ENCODE data around the gene OAS2.
A peak's percentile ranks its signal among the peaks of the same experiment; 100 is the strongest.
"Not testable (repeated sequence)": the region's sequence is repeated elsewhere in the genome, so short reads cannot be mapped to it uniquely, and the experiment has no call there.

The OAS2 gene

DNA sequence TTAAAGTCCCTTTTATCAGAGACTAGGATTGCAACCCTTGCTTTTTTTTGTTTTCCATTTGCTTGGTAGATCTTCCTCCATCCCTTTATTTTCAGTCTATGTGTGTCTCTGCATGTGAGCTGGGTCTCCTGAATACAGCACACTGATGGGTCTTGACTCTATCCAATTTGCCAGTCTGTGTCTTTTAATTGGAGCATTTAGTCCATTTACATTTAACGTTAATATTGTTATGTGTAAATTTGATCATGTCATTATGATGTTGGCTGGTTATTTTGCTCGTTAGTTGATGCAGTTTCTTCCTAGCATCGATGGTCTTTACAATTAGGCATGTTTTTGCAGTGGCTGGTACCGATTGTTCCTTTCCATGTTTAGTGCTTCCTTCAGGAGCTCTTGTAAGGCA, 21.2 kb upstream of the OAS2 start:
- not testable (repeated sequence) for DNase-seq

DNA sequence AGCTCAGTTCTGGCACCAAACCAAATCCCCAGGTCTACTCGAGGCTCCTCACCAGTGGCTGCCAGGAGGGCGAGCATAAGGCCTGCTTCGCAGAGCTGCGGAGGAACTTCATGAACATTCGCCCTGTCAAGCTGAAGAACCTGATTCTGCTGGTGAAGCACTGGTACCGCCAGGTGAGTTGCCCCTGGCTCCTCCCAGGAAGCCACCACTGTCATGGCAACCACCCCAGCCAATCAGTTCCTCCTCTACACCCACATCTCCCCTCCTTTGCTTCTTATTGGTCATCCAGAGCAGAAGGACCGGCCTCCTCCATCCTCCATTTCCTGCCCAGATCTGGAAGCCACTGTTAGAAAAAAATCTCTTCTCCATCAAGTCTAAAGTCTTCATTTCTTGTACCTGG, 17.2 kb upstream of the OAS2 start:
- DNase-seq, result peak in 1 of 5 experiments; percentile 24

DNA sequence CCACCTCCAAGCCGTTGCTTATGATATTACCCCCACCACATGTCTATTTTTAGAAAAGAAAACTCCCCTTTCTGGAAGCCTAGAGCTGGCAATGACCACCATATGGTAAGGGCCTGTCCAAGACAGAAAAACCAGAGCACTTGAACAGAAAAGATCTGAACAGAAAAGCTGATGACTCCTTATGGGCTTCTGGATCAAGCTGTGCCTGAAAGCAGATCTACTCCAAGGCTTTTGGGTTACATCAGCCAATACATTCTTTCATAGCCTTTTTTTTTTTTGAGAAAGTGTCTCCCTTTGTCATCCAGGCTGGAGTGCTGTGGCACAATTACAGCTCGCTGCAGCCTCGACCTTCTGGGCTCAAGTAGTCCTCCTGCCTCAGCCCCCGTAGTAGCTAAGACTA, 16.8 kb upstream of the OAS2 start:
- no peak for DNase-seq

DNA sequence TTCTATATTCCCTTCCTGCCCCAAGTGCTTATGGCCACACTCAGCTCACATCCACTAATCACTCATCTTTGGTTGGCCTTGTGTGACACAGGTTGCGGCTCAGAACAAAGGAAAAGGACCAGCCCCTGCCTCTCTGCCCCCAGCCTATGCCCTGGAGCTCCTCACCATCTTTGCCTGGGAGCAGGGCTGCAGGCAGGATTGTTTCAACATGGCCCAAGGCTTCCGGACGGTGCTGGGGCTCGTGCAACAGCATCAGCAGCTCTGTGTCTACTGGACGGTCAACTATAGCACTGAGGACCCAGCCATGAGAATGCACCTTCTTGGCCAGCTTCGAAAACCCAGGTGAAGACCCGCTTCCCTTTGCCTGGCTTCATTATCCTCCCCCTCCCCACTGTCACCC, 15.8 kb upstream of the OAS2 start:
- DNase-seq, result no peak

DNA sequence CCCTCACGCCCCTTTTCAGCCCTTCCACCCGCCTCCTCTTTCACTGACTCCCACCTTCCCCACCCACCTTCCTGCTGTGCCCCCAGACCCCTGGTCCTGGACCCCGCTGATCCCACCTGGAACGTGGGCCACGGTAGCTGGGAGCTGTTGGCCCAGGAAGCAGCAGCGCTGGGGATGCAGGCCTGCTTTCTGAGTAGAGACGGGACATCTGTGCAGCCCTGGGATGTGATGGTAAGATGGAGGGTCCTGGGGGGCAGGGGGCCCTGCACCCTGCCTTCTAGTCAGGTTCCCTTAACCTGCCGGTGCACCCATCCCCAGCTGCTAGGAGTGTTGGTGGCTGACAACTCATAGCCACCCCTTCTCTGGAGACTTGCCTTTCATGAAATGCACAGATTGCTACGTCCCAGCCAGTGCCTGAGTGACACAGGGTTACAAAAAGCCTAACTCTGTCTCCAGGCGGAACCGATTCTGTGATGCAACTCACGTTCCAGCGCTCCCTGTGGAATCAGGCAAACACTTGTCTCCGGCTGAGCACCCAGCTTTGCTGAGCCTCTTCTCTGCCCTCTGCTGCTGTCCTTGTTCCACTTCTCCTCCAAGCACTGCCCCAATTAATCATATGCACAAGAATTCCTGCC, 15.0 kb upstream of the OAS2 start:
- DNase-seq, result no peak

DNA sequence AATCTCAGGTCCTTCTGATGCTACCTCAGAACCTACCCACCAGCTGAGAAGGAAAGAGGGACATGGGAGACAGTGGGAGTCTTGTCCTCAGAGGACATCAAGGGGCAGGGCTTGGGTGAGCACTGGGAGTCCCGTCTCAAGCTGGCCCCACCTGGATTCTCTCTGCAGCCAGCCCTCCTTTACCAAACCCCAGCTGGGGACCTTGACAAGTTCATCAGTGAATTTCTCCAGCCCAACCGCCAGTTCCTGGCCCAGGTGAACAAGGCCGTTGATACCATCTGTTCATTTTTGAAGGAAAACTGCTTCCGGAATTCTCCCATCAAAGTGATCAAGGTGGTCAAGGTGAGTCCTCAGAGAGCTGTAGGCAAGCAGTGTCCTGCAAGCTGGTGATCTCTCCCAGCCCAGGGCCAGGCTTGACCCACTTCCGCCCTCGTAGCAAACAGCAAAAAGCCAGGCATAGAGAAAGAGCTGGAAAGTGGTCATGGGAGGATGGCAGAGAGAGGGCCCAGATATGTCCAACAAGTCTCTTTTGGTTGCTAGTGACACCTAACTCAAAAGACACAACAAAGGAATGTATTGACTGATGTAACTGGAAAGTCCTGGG, 14.2 kb upstream of the OAS2 start:
- no peak for DNase-seq

DNA sequence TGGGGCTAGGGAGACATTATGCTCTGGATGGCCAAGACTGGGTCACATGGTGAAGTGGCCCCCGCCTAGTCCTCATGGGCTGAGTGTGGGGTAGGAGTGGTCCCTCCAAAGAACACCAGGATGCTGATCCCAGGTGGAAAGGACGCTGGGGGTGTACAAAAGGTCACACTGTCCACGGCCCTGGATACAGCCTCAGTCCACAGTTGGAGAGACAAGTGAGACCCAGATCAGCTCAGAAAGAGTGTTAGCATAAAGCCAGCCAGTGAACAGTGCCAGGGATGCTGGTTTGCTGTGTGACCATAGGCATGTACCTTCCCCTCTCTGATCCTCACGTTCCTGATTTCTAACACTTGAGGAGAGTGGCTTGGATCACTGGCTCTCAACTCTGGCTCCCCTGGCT, 13.4 kb upstream of the OAS2 start:
- no peak for DNase-seq

DNA sequence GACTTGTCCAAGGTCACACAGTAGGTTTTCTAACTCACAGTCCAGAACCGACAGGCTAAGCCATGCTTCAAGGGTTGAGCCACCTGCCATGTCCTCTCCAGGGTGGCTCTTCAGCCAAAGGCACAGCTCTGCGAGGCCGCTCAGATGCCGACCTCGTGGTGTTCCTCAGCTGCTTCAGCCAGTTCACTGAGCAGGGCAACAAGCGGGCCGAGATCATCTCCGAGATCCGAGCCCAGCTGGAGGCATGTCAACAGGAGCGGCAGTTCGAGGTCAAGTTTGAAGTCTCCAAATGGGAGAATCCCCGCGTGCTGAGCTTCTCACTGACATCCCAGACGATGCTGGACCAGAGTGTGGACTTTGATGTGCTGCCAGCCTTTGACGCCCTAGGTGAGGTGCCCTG, 12.7 kb upstream of the OAS2 start:
- DNase-seq, result no peak

DNA sequence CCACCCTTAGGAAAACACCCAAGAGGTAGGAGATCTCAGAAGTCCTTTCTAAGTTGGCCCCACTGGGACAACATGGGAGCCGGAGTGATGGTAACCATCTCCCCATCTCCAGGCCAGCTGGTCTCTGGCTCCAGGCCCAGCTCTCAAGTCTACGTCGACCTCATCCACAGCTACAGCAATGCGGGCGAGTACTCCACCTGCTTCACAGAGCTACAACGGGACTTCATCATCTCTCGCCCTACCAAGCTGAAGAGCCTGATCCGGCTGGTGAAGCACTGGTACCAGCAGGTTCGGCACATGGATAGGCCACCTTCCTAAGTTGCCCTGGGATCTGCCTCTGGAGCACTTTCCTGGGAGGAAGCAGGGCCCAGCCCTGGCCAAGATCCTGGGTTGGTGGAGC, 11.0 kb upstream of the OAS2 start:
- no peak for DNase-seq

DNA sequence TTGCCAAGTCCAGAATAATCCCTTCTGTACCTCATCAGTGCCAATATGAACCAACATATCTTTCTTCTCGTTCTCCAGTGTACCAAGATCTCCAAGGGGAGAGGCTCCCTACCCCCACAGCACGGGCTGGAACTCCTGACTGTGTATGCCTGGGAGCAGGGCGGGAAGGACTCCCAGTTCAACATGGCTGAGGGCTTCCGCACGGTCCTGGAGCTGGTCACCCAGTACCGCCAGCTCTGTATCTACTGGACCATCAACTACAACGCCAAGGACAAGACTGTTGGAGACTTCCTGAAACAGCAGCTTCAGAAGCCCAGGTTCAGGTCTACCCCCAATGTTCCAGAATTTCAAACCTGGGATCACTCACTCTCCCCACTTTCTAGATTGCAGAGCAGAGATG, 10.5 kb upstream of the OAS2 start:
- DNase-seq, result no peak

DNA sequence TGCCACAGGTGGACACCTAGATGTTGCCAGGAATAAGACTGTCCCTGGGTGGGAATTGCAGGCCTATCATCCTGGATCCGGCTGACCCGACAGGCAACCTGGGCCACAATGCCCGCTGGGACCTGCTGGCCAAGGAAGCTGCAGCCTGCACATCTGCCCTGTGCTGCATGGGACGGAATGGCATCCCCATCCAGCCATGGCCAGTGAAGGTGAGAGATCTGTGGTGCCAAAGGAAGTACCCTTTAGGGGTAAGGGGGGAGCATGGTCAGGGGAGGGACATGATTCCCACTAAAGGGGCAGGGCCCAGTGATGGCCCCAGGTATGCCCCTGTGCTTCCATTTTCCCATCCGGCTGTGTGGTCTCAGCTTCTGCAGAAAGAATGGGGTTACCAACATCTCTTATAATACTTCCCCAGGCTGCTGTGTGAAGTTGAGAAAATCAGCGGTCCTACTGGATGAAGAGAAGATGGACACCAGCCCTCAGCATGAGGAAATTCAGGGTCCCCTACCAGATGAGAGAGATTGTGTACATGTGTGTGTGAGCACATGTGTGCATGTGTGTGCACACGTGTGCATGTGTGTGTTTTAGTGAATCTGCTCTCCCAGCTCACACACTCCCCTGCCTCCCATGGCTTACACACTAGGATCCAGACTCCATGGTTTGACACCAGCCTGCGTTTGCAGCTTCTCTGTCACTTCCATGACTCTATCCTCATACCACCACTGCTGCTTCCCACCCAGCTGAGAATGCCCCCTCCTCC, 8.6 kb upstream of the OAS2 start:
- no peak for DNase-seq

DNA sequence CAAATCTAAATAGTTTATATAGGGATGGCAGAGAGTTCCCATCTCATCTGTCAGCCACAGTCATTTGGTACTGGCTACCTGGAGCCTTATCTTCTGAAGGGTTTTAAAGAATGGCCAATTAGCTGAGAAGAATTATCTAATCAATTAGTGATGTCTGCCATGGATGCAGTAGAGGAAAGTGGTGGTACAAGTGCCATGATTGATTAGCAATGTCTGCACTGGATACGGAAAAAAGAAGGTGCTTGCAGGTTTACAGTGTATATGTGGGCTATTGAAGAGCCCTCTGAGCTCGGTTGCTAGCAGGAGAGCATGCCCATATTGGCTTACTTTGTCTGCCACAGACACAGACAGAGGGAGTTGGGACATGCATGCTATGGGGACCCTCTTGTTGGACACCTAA, 7.9 kb upstream of the OAS2 start:
- no peak for DNase-seq

DNA sequence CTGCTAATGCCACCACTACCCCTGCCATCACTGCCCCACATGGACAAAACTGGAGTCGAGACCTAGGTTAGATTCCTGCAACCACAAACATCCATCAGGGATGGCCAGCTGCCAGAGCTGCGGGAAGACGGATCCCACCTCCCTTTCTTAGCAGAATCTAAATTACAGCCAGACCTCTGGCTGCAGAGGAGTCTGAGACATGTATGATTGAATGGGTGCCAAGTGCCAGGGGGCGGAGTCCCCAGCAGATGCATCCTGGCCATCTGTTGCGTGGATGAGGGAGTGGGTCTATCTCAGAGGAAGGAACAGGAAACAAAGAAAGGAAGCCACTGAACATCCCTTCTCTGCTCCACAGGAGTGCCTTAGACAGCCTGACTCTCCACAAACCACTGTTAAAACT, 7.1 kb upstream of the OAS2 start:
- DNase-seq, result no peak

DNA sequence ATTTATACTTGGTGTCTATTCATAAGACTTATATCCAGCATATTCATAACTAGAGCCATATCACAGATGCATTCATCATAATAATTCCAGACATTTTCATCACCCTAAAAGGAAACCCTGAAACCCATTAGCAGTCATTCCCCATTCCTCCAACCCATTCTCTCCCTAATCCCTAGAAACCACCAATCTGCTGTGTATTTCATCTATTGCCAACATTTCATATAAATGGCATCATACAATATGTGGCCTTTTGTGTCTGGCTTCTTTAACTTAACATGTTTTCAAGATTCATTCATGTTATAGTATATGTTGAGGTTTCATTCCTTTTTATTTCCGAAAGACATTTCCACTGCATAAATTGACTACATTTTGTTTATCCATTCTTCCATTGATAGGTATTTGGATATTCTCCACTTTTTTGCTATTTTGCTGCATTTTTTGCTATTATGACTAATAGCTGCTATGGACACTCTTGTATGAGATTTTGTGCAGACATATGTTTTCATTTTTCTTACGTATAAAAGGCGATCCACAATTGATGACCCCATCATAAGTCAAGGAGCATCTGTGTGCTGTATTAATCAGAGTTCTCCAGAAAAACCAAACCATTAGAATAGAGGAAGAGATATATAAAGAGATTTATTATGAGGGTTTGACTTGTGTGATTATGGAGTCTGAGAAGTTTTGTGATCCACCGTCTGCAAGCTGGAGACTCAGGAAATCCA, 5.1 kb upstream of the OAS2 start:
- no peak for DNase-seq

DNA sequence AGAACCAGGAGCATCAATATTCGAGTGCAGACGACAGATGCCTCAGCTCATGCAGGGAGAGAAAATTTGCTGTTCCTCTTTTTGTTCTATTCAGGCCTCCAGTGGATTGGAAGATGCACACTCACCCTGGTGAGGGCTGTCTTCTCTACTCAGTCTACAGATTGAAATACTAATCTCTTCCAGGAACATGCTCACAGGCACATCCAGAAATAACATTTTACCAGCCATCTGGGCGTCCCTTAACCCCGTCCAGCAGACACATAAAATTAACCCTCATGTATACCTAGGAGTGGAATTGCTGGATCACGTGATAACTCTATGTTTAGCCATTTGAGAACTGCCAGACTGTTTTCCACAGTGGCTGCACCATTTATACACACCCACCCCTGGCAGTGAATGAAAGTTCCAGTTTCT, 4.5 kb upstream of the OAS2 start:
- DNase-seq, result no peak

DNA sequence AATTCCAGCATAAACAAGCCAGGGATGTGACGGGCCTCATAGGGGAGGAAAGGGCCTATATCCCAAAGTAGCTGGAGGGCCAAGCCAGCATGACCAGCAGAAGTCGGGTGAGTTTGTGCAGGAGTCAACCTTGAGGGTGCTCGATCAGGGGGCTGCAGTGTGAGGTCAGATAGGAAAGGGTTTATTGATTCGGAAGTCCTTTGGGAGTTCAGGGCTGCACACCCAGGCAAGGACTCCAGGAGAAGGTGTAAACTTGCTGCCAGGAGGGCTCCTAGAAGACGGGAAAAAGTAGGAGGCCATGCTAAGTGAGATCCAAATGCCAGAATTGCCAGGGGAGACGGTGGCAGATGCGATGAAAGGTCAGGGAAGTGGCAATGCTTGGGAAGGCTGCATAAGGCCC, 3.4 kb upstream of the OAS2 start:
- no peak for DNase-seq

DNA sequence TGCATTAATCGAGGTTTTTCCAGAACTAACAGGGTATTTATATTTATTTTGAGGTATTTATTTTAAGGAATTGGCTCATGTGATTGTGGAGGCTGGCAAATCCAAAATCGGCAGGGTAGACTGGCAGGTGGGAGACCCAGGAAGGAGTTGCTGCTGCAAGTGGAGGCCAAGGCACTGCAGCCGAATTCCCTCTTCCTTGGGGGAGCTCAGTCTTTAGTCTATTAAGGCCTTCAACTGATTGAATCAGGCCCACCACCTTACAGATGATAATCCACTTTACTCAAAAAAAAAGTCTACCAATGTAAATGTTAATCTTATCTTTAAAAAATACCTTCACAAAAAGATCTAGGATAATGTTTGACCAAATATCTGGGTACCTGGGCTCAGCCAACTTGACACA, 1.2 kb upstream of the OAS2 start:
- DNase-seq, result no peak

DNA sequence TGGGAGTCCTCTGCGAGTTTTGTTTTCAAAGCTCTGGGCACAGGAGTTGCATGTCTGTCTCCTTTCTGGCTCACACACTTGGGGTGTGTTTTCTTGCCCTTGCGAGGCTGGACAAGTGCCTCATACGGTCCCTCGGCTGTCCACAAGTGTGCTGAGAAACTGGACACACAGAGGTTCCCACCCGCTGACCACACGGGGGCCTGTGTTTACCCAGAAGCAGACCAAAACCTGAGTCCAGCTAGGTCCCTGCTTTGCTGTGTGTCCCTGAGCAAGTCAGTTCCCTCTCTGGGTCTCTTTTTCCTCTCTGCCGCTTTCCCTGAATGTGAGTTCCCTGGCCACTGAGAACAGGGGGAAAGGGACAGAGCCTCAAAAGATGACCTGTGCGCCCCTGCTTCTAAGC, 678 bp upstream of the OAS2 start:
- no peak for DNase-seq

DNA sequence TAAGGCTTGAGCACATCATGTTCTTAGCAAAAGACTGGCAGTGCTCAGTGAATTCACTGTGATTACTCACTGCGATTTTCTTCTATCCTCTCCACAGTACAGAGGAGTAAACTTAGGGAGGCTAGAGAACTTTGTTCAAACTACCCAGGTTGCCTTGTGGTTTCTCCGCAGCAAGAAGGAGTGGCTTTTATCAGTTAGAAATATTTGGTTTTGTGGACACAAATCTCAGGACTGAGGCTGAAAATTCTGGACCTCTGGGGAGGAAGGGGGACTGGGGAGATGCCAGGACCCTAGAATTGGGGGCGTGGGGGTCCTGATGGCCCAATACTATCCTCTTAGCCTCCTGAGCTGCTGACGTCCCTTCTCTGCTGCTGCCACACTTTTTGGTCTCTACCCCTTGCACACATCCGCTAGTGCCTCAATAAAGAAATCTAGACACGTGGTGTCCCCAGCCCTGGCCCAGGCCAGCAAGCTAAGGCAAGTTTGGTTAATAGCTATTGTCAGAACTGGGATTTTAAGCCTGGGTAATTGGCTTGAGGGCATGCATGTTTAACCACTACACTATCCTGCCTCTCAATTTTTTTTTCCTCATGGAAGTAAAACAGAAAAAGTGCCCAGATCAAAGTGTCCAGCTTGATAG, 842 bp downstream of the OAS2 start:
- DNase-seq, result peak in 1 of 5 experiments; percentile 83

DNA sequence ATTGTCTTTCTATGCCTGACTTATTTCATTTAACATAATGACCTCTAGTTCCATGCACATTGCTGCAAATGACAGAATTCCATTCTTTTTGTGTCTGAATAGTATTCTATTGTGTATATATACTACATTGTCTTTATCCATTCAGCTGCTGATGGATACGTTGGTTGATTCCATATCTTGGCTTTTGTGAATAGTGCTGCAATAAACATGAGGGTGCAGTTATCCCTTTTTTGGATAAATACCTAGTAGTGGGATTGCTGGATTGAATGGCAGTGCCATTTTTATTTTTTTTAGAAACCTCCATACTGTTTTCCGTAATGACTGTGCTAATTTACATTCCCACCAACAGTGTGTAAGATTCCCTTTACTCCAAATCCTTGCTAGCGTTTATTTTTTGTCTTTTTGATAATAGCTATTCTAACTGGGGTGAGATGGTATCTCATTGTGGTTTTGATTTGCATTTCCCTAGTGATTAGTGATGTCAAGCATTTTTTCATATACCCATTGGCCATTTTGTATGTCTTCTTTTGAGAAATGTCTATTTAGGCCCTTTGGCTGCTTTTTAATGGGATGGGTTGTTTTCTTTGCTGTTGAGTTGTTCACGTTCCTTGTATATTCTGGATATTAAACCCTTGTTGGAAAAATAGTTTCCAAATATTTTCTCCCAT, 2.3 kb downstream of the OAS2 start:
- peak in 2 of 5 experiments; percentile 22 to 64 for DNase-seq

DNA sequence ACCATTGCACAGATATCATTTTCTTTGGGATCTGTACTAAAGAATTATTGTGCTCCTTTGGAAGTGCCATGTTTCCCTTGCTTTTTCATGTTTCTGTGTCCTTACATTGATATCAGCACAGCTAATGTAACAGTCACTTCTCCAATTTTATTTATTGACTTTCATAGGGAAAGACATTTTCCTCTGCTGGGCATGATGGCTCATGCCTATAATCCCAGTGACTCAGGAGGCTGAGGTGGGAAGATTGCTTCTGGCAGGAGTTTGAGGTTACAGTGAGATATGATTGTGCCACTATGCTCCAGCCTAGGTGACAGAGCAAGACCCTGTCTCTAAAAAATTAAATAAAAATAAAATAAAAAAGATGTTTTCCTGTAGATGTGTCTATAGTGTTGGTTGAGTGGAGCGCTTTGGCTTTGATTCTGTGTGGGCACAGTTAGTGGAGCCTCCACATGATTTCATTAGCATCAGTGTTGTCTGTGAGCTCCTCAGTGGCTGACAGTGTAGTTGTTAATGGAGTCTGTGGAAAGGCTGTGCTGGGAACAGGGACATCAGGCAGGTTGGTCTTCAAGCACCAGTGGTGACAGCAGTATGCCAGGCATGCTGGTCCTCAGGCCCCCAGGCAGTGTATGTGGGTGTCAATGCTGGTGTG, 7.4 kb downstream of the OAS2 start:
- DNase-seq, result no peak

DNA sequence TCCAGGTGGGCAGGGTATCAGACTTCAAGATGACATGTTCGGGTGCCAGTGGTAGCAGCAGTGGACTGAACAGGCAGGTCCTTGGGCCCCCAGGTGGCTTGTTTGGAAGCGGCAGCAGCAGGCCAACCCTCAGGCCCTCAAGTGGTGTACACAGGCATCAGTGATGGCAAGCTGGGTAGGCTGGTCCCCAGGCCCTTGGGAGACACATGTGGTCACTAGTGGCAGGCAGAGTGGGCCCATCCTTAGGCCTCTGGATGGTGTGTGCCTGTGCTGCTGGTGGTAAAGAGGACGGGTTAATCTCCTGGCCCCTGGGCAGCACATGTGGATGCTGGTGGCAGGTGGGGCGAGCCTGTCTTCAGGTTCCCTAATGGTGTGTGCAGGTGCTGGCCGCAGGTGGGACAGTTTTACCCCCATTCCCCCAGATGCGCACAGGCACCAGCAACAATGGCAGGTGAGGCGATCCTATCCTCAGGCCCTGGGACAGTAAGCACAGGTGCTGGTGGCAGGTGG, 8.0 kb downstream of the OAS2 start:
- DNase-seq, result no peak

All from T-helper 2 cell (primary cell).